Caco-2 (cell line): Measurements from ENCODE around the gene ZNF28. TPM values are rescaled to one million over a fixed set of nuclear protein-coding genes. Genes with fewer than 3 reads are reported as not detected.
"Not testable (repeated sequence)": the region's sequence is repeated elsewhere in the genome, so short reads cannot be mapped to it uniquely, and the experiment has no call there.

Experiments used
- BruUV-seq: library from RNA; stranded (reverse); fragments of 400-500 nt; replicated peaks from 2 replicates; lab custom pipeline; 2021; lab: Mats Ljungman, UMichigan
- CTCF ChIA-PET: fragments of 300-600 bp; sonication (Branson Sonifier 250); formaldehyde crosslinking; loops from one replicate; lab custom pipeline; 2022; ENCODE audit warnings: antibody characterized with exemption; lab: Charles Lee
- POLR2A ChIA-PET: fragments of 300-600 bp; sonication (Branson Sonifier 250); formaldehyde crosslinking; loops from one replicate; lab custom pipeline; 2022; ENCODE audit warnings: antibody characterized with exemption; lab: Charles Lee
- DNase-seq, 2 experiments: peaks; one replicate each; pipeline versions ENCODE4 v3.0.0 to v3.0.0-alpha.2; 2020 to 2022
- H3K27me3 ChIP-seq: replicated peaks from 2 replicates; pipeline ENCODE4 v1.6.0; 2011; ENCODE audit warnings: low read length; ENCODE audit not compliant: control insufficient read depth, insufficient read depth
- H3K36me3 ChIP-seq: 2 replicates; pipeline ENCODE4 v1.5.1; 2011; ENCODE audit warnings: low read length; ENCODE audit not compliant: control insufficient read depth, insufficient read depth
- H3K4me1 ChIP-seq: fragments of 250-450 bp; sonication (Bioruptor Pico); 2 replicates; pipeline ENCODE4 v1.5.1; 2020; ENCODE audit warnings: mild to moderate bottlenecking
- H3K4me3 ChIP-seq: 2 replicates; pipeline ENCODE4 v1.5.1; 2011; ENCODE audit warnings: low read depth, mild to moderate bottlenecking, control low read depth, low read length
- H3K9me3 ChIP-seq: fragments of 250-450 bp; sonication (Bioruptor Pico); 2 replicates; pipeline ENCODE4 v1.5.1; 2020; ENCODE audit warnings: mild to moderate bottlenecking, moderate library complexity
- H3K27ac Mint-ChIP-seq: one replicate; pipeline ENCODE4 v1.8.0; 2022; ENCODE audit warnings: mixed read lengths; ENCODE audit not compliant: unreplicated experiment
- H3K27me3 Mint-ChIP-seq: one replicate; pipeline ENCODE4 v1.8.0; 2022; ENCODE audit warnings: mixed read lengths; ENCODE audit not compliant: insufficient read depth, unreplicated experiment
- H3K36me3 Mint-ChIP-seq: one replicate; pipeline ENCODE4 v1.8.0; 2022; ENCODE audit warnings: mild to moderate bottlenecking, mixed read lengths; ENCODE audit not compliant: insufficient read depth, unreplicated experiment
- H3K4me1 Mint-ChIP-seq: one replicate; pipeline ENCODE4 v1.8.0; 2022; ENCODE audit warnings: low read depth, mixed read lengths; ENCODE audit not compliant: unreplicated experiment
- H3K4me3 Mint-ChIP-seq: one replicate; pipeline ENCODE4 v1.8.0; 2022; ENCODE audit warnings: mild to moderate bottlenecking, moderate library complexity, mixed read lengths; ENCODE audit not compliant: unreplicated experiment
- H3K9me3 Mint-ChIP-seq: one replicate; pipeline ENCODE4 v1.8.0; 2022; ENCODE audit warnings: mixed read lengths; ENCODE audit not compliant: unreplicated experiment
- intact Hi-C: fragments of 100-400 bp; cut with micrococcal nuclease; formaldehyde crosslinking; loops from one replicate; pipeline ENCODE4 v1.10.0; 2022; ENCODE audit not compliant: unreplicated experiment
- total RNA-seq: library from RNA; stranded (reverse); gene quantifications from 2 replicates; pipeline ENCODE4 v1.2.3, GENCODE V29; 2022
- TF ChIP-seq, protein P1 (sequence below), 2 experiments: fragments of 200-600 bp in 1 of 2; IDR thresholded peaks; 1 replicate in 1 of 2; 2 replicates in 1 of 2; pipeline versions ENCODE4 v1.5.1 to v1.8.0; 2011 to 2022; ENCODE audit warnings: antibody characterized with exemption in 1 of 2, control low read depth in 1 of 2, inconsistent platforms in 1 of 2, low read depth in 1 of 2, low read length in 1 of 2, mild to moderate bottlenecking in 1 of 2, moderate library complexity in 1 of 2; ENCODE audit not compliant: insufficient read depth in 1 of 2, severe bottlenecking in 1 of 2, unreplicated experiment in 1 of 2

The ZNF28 gene
- total RNA-seq, 1 experiment from 2014 or later = 27.2 TPM

DNA sequence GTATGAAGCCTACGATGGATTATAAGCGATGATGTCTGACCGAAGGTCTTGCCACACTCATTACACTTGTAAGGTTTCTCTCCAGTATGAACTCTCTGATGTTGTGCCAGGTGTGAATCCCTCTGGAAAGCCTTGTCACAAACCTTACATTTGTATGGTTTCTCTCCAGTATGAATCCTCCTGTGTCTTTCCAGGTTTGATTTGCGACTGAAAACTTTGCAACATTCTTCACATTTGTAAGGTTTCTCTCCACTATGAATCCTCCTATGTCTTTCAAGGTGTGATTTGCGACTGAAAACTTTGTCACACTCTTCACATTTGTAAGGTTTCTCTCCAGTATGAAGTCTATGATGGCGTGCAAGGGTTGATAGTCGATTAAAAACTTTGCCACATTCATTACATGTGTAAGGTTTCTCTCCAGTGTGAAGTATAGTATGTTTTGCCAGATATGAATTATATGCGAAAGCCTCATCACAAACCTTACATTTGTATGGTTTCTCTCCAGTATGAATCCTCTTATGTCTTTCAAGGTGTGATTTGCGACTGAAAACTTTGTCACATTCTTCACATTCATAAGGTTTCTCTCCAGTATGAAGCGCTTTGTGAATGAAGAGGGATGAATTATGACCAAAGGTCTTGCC is 19.5 kb upstream of the ZNF28 start:
- H3K4me1 Mint-ChIP-seq, POLR2A ChIA-PET, H3K27me3 ChIP-seq, H3K4me3 Mint-ChIP-seq, H3K36me3 ChIP-seq, CTCF ChIA-PET, DNase-seq, H3K27ac Mint-ChIP-seq, H3K27me3 Mint-ChIP-seq, H3K4me1 ChIP-seq, intact Hi-C loops, H3K4me3 ChIP-seq: not testable (repeated sequence)
- TSS peak; percentile 18 for BruUV-seq
- Mint-ChIP-seq H3K36me3 (peaks cover 90% of the 10 kb centered on the region), H3K9me3 (peaks cover 47% of the 10 kb centered on the region)
- peaks cover 45% of the 10 kb centered on the region for H3K9me3 ChIP-seq

DNA sequence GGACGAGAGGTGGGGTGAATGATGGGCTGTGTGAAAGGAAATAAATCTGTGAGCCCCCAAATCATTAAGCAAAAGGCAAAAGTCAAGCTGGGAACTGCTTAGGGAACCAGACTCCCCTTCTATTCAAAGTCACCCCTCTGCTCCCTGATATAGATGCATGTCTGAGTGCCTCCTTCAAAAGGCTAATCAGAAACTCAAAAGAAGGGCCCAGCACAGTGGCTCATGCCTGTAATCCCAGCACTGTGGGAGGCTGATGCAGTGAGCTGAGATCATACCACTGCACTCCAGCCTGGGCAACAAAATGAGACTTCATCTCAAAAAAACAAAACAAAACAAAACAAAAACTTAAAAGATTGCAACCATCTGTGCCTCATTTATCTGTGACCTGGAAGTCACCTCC is 12.9 kb upstream of the ZNF28 start:
- H3K27me3 Mint-ChIP-seq, H3K4me1 ChIP-seq, H3K27ac Mint-ChIP-seq, intact Hi-C loops, BruUV-seq, H3K4me3 ChIP-seq, H3K4me3 Mint-ChIP-seq, DNase-seq, H3K36me3 ChIP-seq, POLR2A ChIA-PET, H3K4me1 Mint-ChIP-seq, H3K27me3 ChIP-seq, CTCF ChIA-PET: not testable (repeated sequence)
- Mint-ChIP-seq H3K36me3 (peaks cover 37% of the 10 kb centered on the region), H3K9me3 (peaks cover 38% of the 10 kb centered on the region)
- H3K9me3 ChIP-seq = peaks cover 14% of the 10 kb centered on the region; the same call in 1 of the 2 replicates

- BruUV-seq, intact Hi-C loops, H3K27me3 ChIP-seq, H3K4me3 Mint-ChIP-seq, DNase-seq, H3K27ac Mint-ChIP-seq, POLR2A ChIA-PET, H3K4me1 ChIP-seq, H3K9me3 ChIP-seq, CTCF ChIA-PET, H3K36me3 ChIP-seq, H3K27me3 Mint-ChIP-seq, H3K4me1 Mint-ChIP-seq, H3K4me3 ChIP-seq: not testable (repeated sequence)
- H3K36me3 Mint-ChIP-seq = peaks cover 32% of the 10 kb centered on the region
- peaks cover 34% of the 10 kb centered on the region for H3K9me3 Mint-ChIP-seq
Observed at GRCh38 chr19:52833541-52833940, 12.1 kb upstream of the ZNF28 start.

DNA sequence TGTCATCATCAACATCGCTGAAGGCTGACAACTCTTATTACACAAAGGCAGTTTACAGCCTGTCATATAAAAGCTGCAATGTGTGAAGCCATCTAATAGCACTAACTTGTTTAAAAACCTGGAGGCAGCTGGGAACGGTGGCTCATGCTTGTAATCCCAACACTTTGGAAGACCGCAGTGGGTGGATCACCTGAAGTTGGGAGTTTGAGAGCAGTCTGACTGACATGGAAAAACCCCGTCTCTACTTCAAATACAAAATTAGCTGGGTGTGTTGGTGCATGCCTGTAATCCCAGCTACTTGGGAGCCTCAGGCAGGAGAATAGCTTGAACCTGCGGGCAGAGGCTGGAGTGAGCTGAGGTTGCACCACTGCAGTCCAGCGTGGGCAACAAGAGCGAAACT is 8.4 kb upstream of the ZNF28 start:
- DNase-seq, H3K27me3 Mint-ChIP-seq, H3K4me3 Mint-ChIP-seq, BruUV-seq, intact Hi-C loops, H3K36me3 ChIP-seq, POLR2A ChIA-PET, H3K4me1 Mint-ChIP-seq, H3K27ac Mint-ChIP-seq, H3K9me3 ChIP-seq, CTCF ChIA-PET, H3K27me3 ChIP-seq, H3K4me1 ChIP-seq, H3K4me3 ChIP-seq, H3K36me3 Mint-ChIP-seq: not testable (repeated sequence)
- peaks cover 18% of the 10 kb centered on the region for H3K9me3 Mint-ChIP-seq

GRCh38 chr19:52825765-52826164 is 4.3 kb upstream of the ZNF28 start:
- Histone ChIP-seq H3K27me3 (no peaks in the 10 kb centered on the region), H3K36me3 (no peaks in the 10 kb centered on the region), H3K4me1 (no peaks in the 10 kb centered on the region), H3K9me3 (peaks cover 8% of the 10 kb centered on the region; the same call in 1 of the 2 replicates), H3K4me3 (no peak overlapping the region)
- TF ChIP-seq, protein P1, sequence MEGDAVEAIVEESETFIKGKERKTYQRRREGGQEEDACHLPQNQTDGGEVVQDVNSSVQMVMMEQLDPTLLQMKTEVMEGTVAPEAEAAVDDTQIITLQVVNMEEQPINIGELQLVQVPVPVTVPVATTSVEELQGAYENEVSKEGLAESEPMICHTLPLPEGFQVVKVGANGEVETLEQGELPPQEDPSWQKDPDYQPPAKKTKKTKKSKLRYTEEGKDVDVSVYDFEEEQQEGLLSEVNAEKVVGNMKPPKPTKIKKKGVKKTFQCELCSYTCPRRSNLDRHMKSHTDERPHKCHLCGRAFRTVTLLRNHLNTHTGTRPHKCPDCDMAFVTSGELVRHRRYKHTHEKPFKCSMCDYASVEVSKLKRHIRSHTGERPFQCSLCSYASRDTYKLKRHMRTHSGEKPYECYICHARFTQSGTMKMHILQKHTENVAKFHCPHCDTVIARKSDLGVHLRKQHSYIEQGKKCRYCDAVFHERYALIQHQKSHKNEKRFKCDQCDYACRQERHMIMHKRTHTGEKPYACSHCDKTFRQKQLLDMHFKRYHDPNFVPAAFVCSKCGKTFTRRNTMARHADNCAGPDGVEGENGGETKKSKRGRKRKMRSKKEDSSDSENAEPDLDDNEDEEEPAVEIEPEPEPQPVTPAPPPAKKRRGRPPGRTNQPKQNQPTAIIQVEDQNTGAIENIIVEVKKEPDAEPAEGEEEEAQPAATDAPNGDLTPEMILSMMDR (IDR thresholded peaks at IDR 0.05; ENCODE audit: insufficient read depth in 1 of 2, low read depth in 1 of 2, low read length in 1 of 2, severe bottlenecking in 1 of 2, unreplicated experiment in 1 of 2) = no peak
- intact Hi-C loops = no loop called here
- DNase-seq = no peak
- peaks cover 5% of the 10 kb centered on the region for H3K36me3 Mint-ChIP-seq
- ChIA-PET CTCF (no interaction called here), POLR2A (no interaction called here)
- BruUV-seq = no TSS peak
- H3K27me3 Mint-ChIP-seq = no peaks in the 10 kb centered on the region
- H3K9me3 Mint-ChIP-seq = peaks cover 13% of the 10 kb centered on the region
- no peak overlapping the region for H3K4me3 Mint-ChIP-seq
- peaks cover 3% of the 10 kb centered on the region for H3K4me1 Mint-ChIP-seq
- no peak overlapping the region for H3K27ac Mint-ChIP-seq
